ENCODE measurements around the gene SLC49A3. TPM values are rescaled to one million over a fixed set of nuclear protein-coding genes. Genes with fewer than 3 reads are reported as not detected.

The SLC49A3 gene
- total RNA-seq, 1 donor from 2014 or later: 2.3 TPM

- ATAC-seq (ENCODE audit: low read depth) (no peak), DNase-seq (no peak)
- intact Hi-C loops (cut with micrococcal nuclease): no loop called here
- H3K27me3 Mint-ChIP-seq: peaks cover 3% of the 10 kb centered on the region
- H3K36me3 Mint-ChIP-seq (ENCODE audit: low read depth): no peaks in the 10 kb centered on the region
- CTCF ChIA-PET: interaction anchor here (0.8 to 1.8 kb wide), 4 partner anchors 10 to 58 kb away, joined by 3 to 5 read pairs (median 4); partner anchors contain the start of genes ATP5ME and MYL5
- H3K27ac Mint-ChIP-seq: no peak overlapping the region
- POLR2A ChIA-PET: no interaction called here
- TF ChIP-seq CTCF (IDR thresholded peaks at IDR 0.05): no peak
- H3K9me3 Mint-ChIP-seq: no peaks in the 10 kb centered on the region
- peaks cover 12% of the 10 kb centered on the region for H3K4me1 Mint-ChIP-seq
- no peak overlapping the region for H3K4me3 Mint-ChIP-seq
Measured at GRCh38 chr4:683982-684622, 4.8 kb downstream of the SLC49A3 start.

- peaks cover 3% of the 10 kb centered on the region for H3K27me3 Mint-ChIP-seq
- TF ChIP-seq CTCF (IDR thresholded peaks at IDR 0.05): no peak
- H3K27ac Mint-ChIP-seq: no peak overlapping the region
Measured at GRCh38 chr4:683247-683897, 5.6 kb downstream of the SLC49A3 start.

GRCh38 chr4:682490-683172 lies 6.3 kb downstream of the SLC49A3 start:
- no peaks in the 10 kb centered on the region for H3K36me3 Mint-ChIP-seq (ENCODE audit: low read depth)
- no peaks in the 10 kb centered on the region for H3K9me3 Mint-ChIP-seq
- peaks cover 1% of the 10 kb centered on the region for H3K27me3 Mint-ChIP-seq
- intact Hi-C loops (cut with micrococcal nuclease): no loop called here
- no peak for TF ChIP-seq CTCF (IDR thresholded peaks at IDR 0.05)
- DNase-seq (peak; percentile 17), ATAC-seq (ENCODE audit: low read depth) (no peak)
- peaks cover 16% of the 10 kb centered on the region for H3K4me1 Mint-ChIP-seq
- no peak overlapping the region for H3K27ac Mint-ChIP-seq
- CTCF ChIA-PET: no interaction called here
- POLR2A ChIA-PET: interaction anchor here (0.9 kb wide), 1 partner anchor 9 kb away, joined by 9 read pairs; no protein-coding TSS in a partner anchor
- no peak overlapping the region for H3K4me3 Mint-ChIP-seq

More at GRCh38 chr4:683247-683897, 5.6 kb downstream of the SLC49A3 start:
- H3K4me3 Mint-ChIP-seq: no peak overlapping the region
- ATAC-seq (ENCODE audit: low read depth): no peak
- no peak for DNase-seq
- H3K36me3 Mint-ChIP-seq (ENCODE audit: low read depth): no peaks in the 10 kb centered on the region
- no peaks in the 10 kb centered on the region for H3K9me3 Mint-ChIP-seq
- ChIA-PET CTCF (interaction anchor here (0.8 to 1.8 kb wide), 3 partner anchors 16 to 59 kb away, joined by 3 to 5 read pairs (median 4); no protein-coding TSS in a partner anchor), POLR2A (no interaction called here)
- intact Hi-C loops (cut with micrococcal nuclease): no loop called here
- peaks cover 12% of the 10 kb centered on the region for H3K4me1 Mint-ChIP-seq

- intact Hi-C loops (cut with micrococcal nuclease): no loop called here
- CTCF ChIA-PET: no interaction called here
- Mint-ChIP-seq H3K36me3 (ENCODE audit: low read depth) (no peaks in the 10 kb centered on the region), H3K27me3 (no peaks in the 10 kb centered on the region), H3K9me3 (no peaks in the 10 kb centered on the region), H3K27ac (no peak overlapping the region), H3K4me3 (peak overlapping the region; percentile 19), H3K4me1 (peaks cover 21% of the 10 kb centered on the region)
- no peak for DNase-seq
- POLR2A ChIA-PET: interaction anchor here (0.9 to 1.2 kb wide), 2 partner anchors 10 to 17 kb away, joined by 3 to 9 read pairs; no protein-coding TSS in a partner anchor
- no peak for TF ChIP-seq CTCF (IDR thresholded peaks at IDR 0.05)
- peak; percentile 4 for ATAC-seq (ENCODE audit: low read depth)
Measured at GRCh38 chr4:681736-682451, 7.1 kb downstream of the SLC49A3 start.
